AG09309 (cell line): ENCODE measurements around the gene BTG2.

Experiments used
- DNase-seq: peaks from one replicate; pipeline ENCODE4 v3.0.0-alpha.2; 2010; ENCODE audit warnings: low read depth
- H3K4me3 ChIP-seq: 2 replicates; pipeline ENCODE4 v1.5.1; 2011; ENCODE audit warnings: mild to moderate bottlenecking, low read depth, low read length, moderate library complexity; ENCODE audit not compliant: control insufficient read depth
- TF ChIP-seq, protein P1 (sequence below): IDR thresholded peaks from 2 replicates; pipeline ENCODE4 v1.5.1; 2011; ENCODE audit warnings: mild to moderate bottlenecking, low read depth, low read length, inconsistent platforms; ENCODE audit not compliant: insufficient read depth, control insufficient read depth; ENCODE audit errors: missing control alignments

Gene BTG2

DNA sequence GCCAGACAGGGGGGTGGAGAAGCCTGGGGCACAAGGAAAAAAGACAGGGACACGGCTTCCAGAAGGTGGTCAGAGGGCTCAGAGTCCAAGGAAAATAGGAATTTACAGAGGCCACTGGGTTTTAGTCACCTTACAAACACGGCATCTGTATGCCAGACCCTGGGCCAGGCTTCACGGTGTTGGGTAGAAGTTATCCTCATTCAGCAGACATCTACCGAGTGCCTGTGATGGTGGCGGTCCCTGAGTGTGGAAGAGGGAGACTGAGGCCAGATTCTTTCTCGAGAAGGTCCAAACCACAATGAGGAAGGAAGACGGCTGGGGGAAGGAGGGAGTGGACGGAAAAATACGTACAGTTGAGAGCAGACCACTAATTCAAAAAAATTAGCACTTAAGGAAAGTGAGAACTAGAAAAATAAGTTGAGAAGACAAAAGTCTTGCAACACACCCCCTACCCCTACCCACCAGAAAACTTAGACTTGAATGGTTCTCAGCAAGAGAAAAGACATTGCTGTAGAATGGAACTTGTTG, 864 bp upstream of the BTG2 start:
- peak overlapping the region; percentile 28; the same call in 1 of the 2 replicates for H3K4me3 ChIP-seq
- TF ChIP-seq, protein P1, sequence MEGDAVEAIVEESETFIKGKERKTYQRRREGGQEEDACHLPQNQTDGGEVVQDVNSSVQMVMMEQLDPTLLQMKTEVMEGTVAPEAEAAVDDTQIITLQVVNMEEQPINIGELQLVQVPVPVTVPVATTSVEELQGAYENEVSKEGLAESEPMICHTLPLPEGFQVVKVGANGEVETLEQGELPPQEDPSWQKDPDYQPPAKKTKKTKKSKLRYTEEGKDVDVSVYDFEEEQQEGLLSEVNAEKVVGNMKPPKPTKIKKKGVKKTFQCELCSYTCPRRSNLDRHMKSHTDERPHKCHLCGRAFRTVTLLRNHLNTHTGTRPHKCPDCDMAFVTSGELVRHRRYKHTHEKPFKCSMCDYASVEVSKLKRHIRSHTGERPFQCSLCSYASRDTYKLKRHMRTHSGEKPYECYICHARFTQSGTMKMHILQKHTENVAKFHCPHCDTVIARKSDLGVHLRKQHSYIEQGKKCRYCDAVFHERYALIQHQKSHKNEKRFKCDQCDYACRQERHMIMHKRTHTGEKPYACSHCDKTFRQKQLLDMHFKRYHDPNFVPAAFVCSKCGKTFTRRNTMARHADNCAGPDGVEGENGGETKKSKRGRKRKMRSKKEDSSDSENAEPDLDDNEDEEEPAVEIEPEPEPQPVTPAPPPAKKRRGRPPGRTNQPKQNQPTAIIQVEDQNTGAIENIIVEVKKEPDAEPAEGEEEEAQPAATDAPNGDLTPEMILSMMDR: no peak
- no peak for DNase-seq

DNA sequence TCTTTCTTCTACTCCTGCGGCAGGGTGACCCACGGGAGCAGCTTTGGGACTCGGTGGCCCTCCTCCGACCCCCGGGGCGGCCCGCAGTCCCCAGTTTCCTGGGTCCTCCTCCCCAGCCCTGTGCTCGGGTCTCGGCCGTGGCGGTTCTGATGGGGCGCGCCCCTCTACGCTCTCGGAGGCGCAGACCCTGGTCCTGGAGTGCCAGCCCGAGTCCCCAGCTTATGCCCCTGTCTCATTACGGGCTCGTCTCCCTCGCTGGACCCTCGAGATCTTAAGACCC, 430 bp downstream of the BTG2 start:
- peak overlapping the region; percentile 85 for H3K4me3 ChIP-seq
- TF ChIP-seq, protein P1: no peak
- DNase-seq: no peak

DNA sequence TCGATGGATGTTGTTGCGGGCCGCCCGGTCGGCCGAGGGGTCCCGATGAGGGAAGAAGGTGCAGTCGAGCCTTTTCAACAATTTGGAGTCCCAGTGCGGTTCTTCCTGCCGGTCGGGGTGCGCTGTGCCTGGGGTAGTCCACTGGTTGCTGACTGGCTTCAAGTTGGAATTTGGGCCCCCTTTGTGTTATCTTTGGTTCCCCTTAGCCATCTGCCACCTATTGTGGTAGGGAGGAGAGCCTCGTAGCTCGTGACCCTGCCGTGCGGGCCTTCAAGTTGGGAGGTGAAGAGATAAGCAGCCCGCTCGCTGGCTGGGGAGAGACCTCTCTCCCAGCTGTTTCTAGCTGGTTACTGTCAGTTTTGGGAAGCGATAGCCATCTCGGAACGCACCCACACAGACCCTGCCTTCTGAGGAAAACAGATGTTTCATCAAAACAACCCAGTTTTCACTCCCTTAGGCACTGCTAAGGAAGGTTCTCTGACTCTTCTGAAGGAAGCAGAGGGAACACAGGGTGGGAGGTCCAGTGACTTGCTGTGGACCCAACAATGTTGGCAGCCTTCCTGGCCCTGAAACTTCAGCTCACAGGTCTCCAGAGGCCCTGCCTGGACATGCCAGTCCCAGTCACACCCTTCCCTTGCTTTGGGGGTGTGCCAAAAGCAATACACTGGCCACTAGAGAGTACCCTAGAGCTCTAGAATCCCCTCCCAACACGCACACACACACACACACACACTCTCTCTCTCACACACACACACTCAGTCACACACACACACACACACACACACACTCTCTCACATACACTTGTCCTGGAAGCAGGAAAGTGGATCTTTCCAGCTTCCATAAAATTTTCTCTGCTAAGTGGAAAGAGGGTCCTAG, 1.0 kb downstream of the BTG2 start:
- peak; percentile 47 for DNase-seq
- TF ChIP-seq, protein P1: no peak
- peak overlapping the region; percentile 85 for H3K4me3 ChIP-seq

DNA sequence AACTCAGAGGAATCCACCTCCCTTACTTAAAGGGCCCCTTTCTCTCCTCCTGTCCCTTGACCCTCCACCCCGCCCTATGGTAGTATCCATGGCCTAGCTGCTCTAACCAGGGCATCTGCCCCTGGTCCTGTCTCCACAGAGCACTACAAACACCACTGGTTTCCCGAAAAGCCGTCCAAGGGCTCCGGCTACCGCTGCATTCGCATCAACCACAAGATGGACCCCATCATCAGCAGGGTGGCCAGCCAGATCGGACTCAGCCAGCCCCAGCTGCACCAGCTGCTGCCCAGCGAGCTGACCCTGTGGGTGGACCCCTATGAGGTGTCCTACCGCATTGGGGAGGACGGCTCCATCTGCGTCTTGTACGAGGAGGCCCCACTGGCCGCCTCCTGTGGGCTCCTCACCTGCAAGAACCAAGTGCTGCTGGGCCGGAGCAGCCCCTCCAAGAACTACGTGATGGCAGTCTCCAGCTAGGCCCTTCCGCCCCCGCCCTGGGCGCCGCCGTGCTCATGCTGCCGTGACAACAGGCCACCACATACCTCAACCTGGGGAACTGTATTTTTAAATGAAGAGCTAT, 1.7 kb downstream of the BTG2 start:
- TF ChIP-seq, protein P1: no peak
- no peak for DNase-seq
- peak overlapping the region; percentile 85 for H3K4me3 ChIP-seq

DNA sequence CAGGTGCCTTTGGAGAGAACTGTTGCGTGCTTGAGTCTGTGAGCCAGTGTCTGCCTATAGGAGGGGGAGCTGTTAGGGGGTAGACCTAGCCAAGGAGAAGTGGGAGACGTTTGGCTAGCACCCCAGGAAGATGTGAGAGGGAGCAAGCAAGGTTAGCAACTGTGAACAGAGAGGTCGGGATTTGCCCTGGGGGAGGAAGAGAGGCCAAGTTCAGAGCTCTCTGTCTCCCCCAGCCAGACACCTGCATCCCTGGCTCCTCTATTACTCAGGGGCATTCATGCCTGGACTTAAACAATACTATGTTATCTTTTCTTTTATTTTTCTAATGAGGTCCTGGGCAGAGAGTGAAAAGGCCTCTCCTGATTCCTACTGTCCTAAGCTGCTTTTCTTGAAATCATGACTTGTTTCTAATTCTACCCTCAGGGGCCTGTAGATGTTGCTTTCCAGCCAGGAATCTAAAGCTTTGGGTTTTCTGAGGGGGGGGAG, 2.4 kb downstream of the BTG2 start:
- TF ChIP-seq, protein P1: no peak
- no peak for DNase-seq
- H3K4me3 ChIP-seq: no peak overlapping the region

DNA sequence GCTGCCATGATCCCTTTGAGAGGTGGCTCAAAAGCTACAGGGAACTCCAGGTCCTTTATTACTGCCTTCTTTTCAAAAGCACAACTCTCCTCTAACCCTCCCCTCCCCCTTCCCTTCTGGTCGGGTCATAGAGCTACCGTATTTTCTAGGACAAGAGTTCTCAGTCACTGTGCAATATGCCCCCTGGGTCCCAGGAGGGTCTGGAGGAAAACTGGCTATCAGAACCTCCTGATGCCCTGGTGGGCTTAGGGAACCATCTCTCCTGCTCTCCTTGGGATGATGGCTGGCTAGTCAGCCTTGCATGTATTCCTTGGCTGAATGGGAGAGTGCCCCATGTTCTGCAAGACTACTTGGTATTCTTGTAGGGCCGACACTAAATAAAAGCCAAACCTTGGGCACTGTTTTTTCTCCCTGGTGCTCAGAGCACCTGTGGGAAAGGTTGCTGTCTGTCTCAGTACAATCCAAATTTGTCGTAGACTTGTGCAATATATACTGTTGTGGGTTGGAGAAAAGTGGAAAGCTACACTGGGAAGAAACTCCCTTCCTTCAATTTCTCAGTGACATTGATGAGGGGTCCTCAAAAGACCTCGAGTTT, 3.1 kb downstream of the BTG2 start:
- TF ChIP-seq, protein P1: no peak
- DNase-seq: no peak
- no peak overlapping the region for H3K4me3 ChIP-seq
